A204.1 (cell line): ENCODE measurements around the gene FAM184B.
"Not testable (repeated sequence)": the region's sequence is repeated elsewhere in the genome, so short reads cannot be mapped to it uniquely, and the experiment has no call there.

Source experiments
- FAIRE-seq: peaks from 2 replicates; lab custom pipeline; 2012; peaks lifted over from hg19 to GRCh38; lab: Jason Lieb, UNC

FAM184B gene

GRCh38 chr4:17681281-17682221 lies 99.9 kb downstream of the FAM184B start:
- FAIRE-seq: no peak

- FAIRE-seq: no peak
Measured at GRCh38 chr4:17680559-17681280, 100.7 kb downstream of the FAM184B start.

GRCh38 chr4:17670423-17670822 lies 111.0 kb downstream of the FAM184B start:
- FAIRE-seq: no peak

- no peak for FAIRE-seq
Measured at GRCh38 chr4:17667653-17668201, 113.7 kb downstream of the FAM184B start.

- no peak for FAIRE-seq
Measured at GRCh38 chr4:17667253-17667652, 114.2 kb downstream of the FAM184B start.

- FAIRE-seq: no peak
Measured at GRCh38 chr4:17665852-17666251, 115.6 kb downstream of the FAM184B start.

GRCh38 chr4:17665346-17665745 lies 116.1 kb downstream of the FAM184B start:
- FAIRE-seq: no peak

GRCh38 chr4:17664755-17665154 lies 116.7 kb downstream of the FAM184B start:
- no peak for FAIRE-seq

GRCh38 chr4:17662694-17663093 lies 118.7 kb downstream of the FAM184B start:
- no peak for FAIRE-seq

GRCh38 chr4:17659196-17659595 lies 122.2 kb downstream of the FAM184B start:
- FAIRE-seq: not testable (repeated sequence)

GRCh38 chr4:17657849-17658248 lies 123.6 kb downstream of the FAM184B start:
- no peak for FAIRE-seq

GRCh38 chr4:17657090-17657489 lies 124.3 kb downstream of the FAM184B start:
- FAIRE-seq: no peak

- no peak for FAIRE-seq
Measured at GRCh38 chr4:17654701-17655100, 126.7 kb downstream of the FAM184B start.

GRCh38 chr4:17650406-17650805 lies 131.0 kb downstream of the FAM184B start:
- no peak for FAIRE-seq

GRCh38 chr4:17647927-17648326 lies 133.5 kb downstream of the FAM184B start:
- no peak for FAIRE-seq

- FAIRE-seq: no peak
Measured at GRCh38 chr4:17647176-17647806, 134.1 kb downstream of the FAM184B start.

- FAIRE-seq: no peak
Measured at GRCh38 chr4:17646693-17647092, 134.7 kb downstream of the FAM184B start.

- FAIRE-seq: no peak
Measured at GRCh38 chr4:17642398-17642783, 139.0 kb downstream of the FAM184B start.

GRCh38 chr4:17639136-17639535 lies 142.3 kb downstream of the FAM184B start:
- no peak for FAIRE-seq

GRCh38 chr4:17636696-17637622 lies 144.5 kb downstream of the FAM184B start:
- FAIRE-seq: no peak

- no peak for FAIRE-seq
Measured at GRCh38 chr4:17636341-17636695, 145.1 kb downstream of the FAM184B start.

GRCh38 chr4:17635056-17635455 lies 146.4 kb downstream of the FAM184B start:
- no peak for FAIRE-seq
